ENCODE measurements around the gene ATL1. TPM values are rescaled to one million over a fixed set of nuclear protein-coding genes. Genes with fewer than 3 reads are reported as not detected.

Gene ATL1
- total RNA-seq, 1 donor from 2014 or later: 7.4 TPM

- H3K4me3 Mint-ChIP-seq (ENCODE audit: unreplicated experiment): no peak overlapping the region
- no peaks in the 10 kb centered on the region for H3K9me3 Mint-ChIP-seq (ENCODE audit: unreplicated experiment)
- no peaks in the 10 kb centered on the region for H3K27me3 Mint-ChIP-seq (ENCODE audit: unreplicated experiment)
- no peaks in the 10 kb centered on the region for H3K4me1 Mint-ChIP-seq (ENCODE audit: unreplicated experiment)
- TF ChIP-seq, protein P1, sequence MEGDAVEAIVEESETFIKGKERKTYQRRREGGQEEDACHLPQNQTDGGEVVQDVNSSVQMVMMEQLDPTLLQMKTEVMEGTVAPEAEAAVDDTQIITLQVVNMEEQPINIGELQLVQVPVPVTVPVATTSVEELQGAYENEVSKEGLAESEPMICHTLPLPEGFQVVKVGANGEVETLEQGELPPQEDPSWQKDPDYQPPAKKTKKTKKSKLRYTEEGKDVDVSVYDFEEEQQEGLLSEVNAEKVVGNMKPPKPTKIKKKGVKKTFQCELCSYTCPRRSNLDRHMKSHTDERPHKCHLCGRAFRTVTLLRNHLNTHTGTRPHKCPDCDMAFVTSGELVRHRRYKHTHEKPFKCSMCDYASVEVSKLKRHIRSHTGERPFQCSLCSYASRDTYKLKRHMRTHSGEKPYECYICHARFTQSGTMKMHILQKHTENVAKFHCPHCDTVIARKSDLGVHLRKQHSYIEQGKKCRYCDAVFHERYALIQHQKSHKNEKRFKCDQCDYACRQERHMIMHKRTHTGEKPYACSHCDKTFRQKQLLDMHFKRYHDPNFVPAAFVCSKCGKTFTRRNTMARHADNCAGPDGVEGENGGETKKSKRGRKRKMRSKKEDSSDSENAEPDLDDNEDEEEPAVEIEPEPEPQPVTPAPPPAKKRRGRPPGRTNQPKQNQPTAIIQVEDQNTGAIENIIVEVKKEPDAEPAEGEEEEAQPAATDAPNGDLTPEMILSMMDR (IDR thresholded peaks at IDR 0.05): no peak
- peaks cover 3% of the 10 kb centered on the region for H3K36me3 Mint-ChIP-seq (ENCODE audit: unreplicated experiment)
- DNase-seq (ENCODE audit: extremely low spot score, unreplicated experiment): no peak
- no peak overlapping the region for H3K27ac Mint-ChIP-seq (ENCODE audit: unreplicated experiment)
These were observed 18.0 kb downstream of the ATL1 start for GRCh38 chr14:50577982-50578381.

DNA sequence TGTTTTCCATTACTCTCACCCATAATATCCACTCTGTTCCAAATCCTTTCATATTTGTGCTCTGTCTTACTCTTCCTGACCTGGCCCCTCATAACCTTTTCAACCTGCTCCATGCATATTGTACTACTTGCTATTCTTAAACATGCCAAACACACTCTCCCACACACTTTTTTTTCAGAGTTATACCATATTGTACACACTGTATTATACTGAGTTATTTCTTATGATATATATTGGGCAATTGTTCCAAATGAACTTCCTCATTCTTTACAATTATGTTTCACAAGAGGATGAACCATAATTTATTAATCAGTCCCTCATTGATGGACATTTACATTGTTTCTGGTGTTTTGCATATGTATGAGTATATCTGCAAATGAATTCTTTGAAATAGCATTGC lies 18.5 kb downstream of the ATL1 start:
- Mint-ChIP-seq H3K27ac (ENCODE audit: unreplicated experiment) (no peak overlapping the region), H3K27me3 (ENCODE audit: unreplicated experiment) (no peaks in the 10 kb centered on the region), H3K9me3 (ENCODE audit: unreplicated experiment) (no peaks in the 10 kb centered on the region), H3K36me3 (ENCODE audit: unreplicated experiment) (peaks cover 3% of the 10 kb centered on the region), H3K4me3 (ENCODE audit: unreplicated experiment) (no peak overlapping the region), H3K4me1 (ENCODE audit: unreplicated experiment) (no peaks in the 10 kb centered on the region)
- DNase-seq (ENCODE audit: extremely low spot score, unreplicated experiment): no peak
- TF ChIP-seq, protein P1 (IDR thresholded peaks at IDR 0.05): no peak

DNA sequence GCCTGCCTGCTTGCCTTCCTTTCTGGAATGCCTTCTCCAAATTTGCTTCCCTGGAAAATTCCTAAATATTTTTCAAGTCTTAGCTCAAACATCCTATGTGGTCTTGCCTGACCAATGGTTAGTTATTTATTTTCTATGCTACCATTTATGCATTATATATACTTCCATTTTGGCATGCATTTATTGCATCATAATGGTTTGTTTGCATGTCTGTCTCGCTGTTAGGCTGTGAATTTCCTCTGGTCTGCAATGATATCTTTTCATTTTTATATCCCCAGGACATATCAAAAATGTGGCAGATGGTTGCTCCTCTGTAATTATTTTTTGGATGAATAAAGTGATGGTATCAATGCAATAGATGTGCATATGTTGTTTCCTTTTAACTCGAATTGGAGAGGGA lies 30.5 kb downstream of the ATL1 start:
- TF ChIP-seq, protein P1 (IDR thresholded peaks at IDR 0.05): no peak
- Mint-ChIP-seq H3K36me3 (ENCODE audit: unreplicated experiment) (peaks cover 16% of the 10 kb centered on the region), H3K9me3 (ENCODE audit: unreplicated experiment) (no peaks in the 10 kb centered on the region), H3K27ac (ENCODE audit: unreplicated experiment) (no peak overlapping the region), H3K4me3 (ENCODE audit: unreplicated experiment) (no peak overlapping the region), H3K27me3 (ENCODE audit: unreplicated experiment) (no peaks in the 10 kb centered on the region), H3K4me1 (ENCODE audit: unreplicated experiment) (peaks cover 10% of the 10 kb centered on the region)
- DNase-seq (ENCODE audit: extremely low spot score, unreplicated experiment): no peak

- Mint-ChIP-seq H3K9me3 (ENCODE audit: unreplicated experiment) (no peaks in the 10 kb centered on the region), H3K27ac (ENCODE audit: unreplicated experiment) (no peak overlapping the region), H3K4me3 (ENCODE audit: unreplicated experiment) (no peak overlapping the region), H3K27me3 (ENCODE audit: unreplicated experiment) (no peaks in the 10 kb centered on the region), H3K4me1 (ENCODE audit: unreplicated experiment) (peaks cover 4% of the 10 kb centered on the region), H3K36me3 (ENCODE audit: unreplicated experiment) (peaks cover 12% of the 10 kb centered on the region)
- DNase-seq (ENCODE audit: extremely low spot score, unreplicated experiment): no peak
- TF ChIP-seq, protein P1 (IDR thresholded peaks at IDR 0.05): no peak
These were observed 34.8 kb downstream of the ATL1 start for GRCh38 chr14:50594577-50595316.

DNA sequence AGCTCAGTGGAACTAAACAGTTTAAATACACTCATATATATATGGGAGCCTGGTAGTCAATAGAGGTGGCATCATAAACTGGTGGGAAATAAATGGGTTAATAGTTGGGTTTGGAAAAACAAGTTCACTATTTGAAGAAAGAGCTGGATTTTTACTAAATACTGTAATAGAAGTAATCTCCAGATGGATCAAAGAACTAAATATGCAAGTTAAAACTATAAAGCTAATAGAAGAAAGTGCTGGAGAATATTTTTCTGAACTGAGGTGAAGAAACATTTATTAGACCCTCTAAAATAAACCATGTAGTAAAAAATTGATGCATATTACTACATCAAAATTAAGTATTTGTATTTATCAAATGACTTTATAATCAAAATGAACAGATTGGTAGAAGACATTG lies 38.8 kb downstream of the ATL1 start:
- peaks cover 7% of the 10 kb centered on the region for H3K4me1 Mint-ChIP-seq (ENCODE audit: unreplicated experiment)
- no peak overlapping the region for H3K4me3 Mint-ChIP-seq (ENCODE audit: unreplicated experiment)
- TF ChIP-seq, protein P1 (IDR thresholded peaks at IDR 0.05): no peak
- no peak overlapping the region for H3K27ac Mint-ChIP-seq (ENCODE audit: unreplicated experiment)
- H3K27me3 Mint-ChIP-seq (ENCODE audit: unreplicated experiment): no peaks in the 10 kb centered on the region
- H3K36me3 Mint-ChIP-seq (ENCODE audit: unreplicated experiment): peaks cover 4% of the 10 kb centered on the region
- no peaks in the 10 kb centered on the region for H3K9me3 Mint-ChIP-seq (ENCODE audit: unreplicated experiment)
- DNase-seq (ENCODE audit: extremely low spot score, unreplicated experiment): no peak
